Esophagus (tissue), 2 donors: ENCODE data around the gene ULK4. TPM values are rescaled to one million over a fixed set of nuclear protein-coding genes. Genes with fewer than 3 reads are reported as not detected.
"Not testable (repeated sequence)": the region's sequence is repeated elsewhere in the genome, so short reads cannot be mapped to it uniquely, and the experiment has no call there.

Experiments
- H3K27ac ChIP-seq, 2 donors: one replicate each; pipeline ENCODE4 v1.5.1; 2013; ENCODE audit warnings: low read depth in 2 of 2, mild to moderate bottlenecking in 2 of 2, inconsistent platforms in 1 of 2, low read length in 1 of 2, moderate library complexity in 1 of 2
- H3K27me3 ChIP-seq, 2 donors: one replicate each; pipeline ENCODE4 v1.6.1; 2013; ENCODE audit warnings: low read length in 2 of 2, control low read depth in 1 of 2, mild to moderate bottlenecking in 1 of 2; ENCODE audit not compliant: insufficient read depth in 2 of 2, control insufficient read depth in 1 of 2
- H3K36me3 ChIP-seq, 2 donors: one replicate each; pipeline ENCODE4 v1.6.1; 2013; ENCODE audit warnings: low read length in 1 of 2; ENCODE audit not compliant: control insufficient read depth in 2 of 2, insufficient read depth in 2 of 2
- H3K4me1 ChIP-seq, 2 donors: one replicate each; pipeline ENCODE4 v1.6.1; 2013; ENCODE audit warnings: low read length in 1 of 2; ENCODE audit not compliant: control insufficient read depth in 2 of 2, insufficient read depth in 2 of 2
- H3K4me3 ChIP-seq, 2 donors: one replicate each; pipeline ENCODE4 v1.5.1; 2013; ENCODE audit warnings: low read length in 2 of 2, mild to moderate bottlenecking in 2 of 2, low read depth in 1 of 2, moderate library complexity in 1 of 2
- H3K9me3 ChIP-seq, 2 donors: one replicate each; pipeline ENCODE4 v1.6.1; 2013; ENCODE audit warnings: mild to moderate bottlenecking in 2 of 2, low read depth in 1 of 2, low read length in 1 of 2, moderate library complexity in 1 of 2; ENCODE audit not compliant: control insufficient read depth in 2 of 2, insufficient read depth in 1 of 2
- WGBS, 2 donors: extraction: QIAGEN DNeasy Blood & Tissue Kit; methylation state at CpG; one replicate each; pipeline ENCODE4 v1.1.7; 2013; 5-methylcytosine and 5-hydroxymethylcytosine counted together
- polyA plus RNA-seq, 2 donors: library from polyadenylated mRNA; stranded (reverse); fragments of 200-250 nt; gene quantifications; one replicate each; pipeline ENCODE4 v1.2.3, GENCODE V29; 2013
- donor health status: healthy with polysubstance abuse.
- donor health status: Bipolar disorder and iron deficiency.

ULK4 gene
- polyA plus RNA-seq, 2 donors: 1.1 to 1.3 TPM

GRCh38 chr3:41418961-41419691, 542.8 kb downstream of the ULK4 start:
- Histone ChIP-seq H3K36me3 (no peaks in the 10 kb centered on the region), H3K9me3 (no peaks in the 10 kb centered on the region), H3K27ac (no peak overlapping the region), H3K4me3 (no peak overlapping the region), H3K27me3 (no peaks in the 10 kb centered on the region), H3K4me1 (no peaks in the 10 kb centered on the region)
- WGBS, 2 donors: 64 to 75% methylated on average over 7 of the region's 7 CpGs

DNA sequence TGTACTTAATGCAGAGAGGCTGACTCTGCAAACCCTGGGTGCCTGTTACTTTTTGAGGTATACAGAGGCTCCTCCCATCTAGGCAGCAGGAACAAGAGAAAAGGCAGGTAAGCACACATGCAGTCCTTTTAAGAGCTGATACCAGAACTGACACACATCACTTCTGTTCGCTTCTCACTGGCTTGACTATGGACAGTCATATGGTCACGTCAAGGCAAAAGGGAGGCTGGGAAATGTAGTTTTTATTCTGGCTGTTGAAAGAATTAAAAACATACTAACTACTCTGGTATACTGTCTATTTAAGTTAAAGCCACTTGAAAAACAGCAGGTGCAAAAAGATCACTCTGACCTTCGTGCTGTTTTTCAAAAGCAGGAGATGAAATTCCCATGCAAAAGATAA, 544.3 kb downstream of the ULK4 start:
- WGBS, 2 donors: 71 to 82% methylated on average over 3 of the region's 3 CpGs
- Histone ChIP-seq H3K4me1 (no peaks in the 10 kb centered on the region), H3K9me3 (no peaks in the 10 kb centered on the region), H3K27me3 (no peaks in the 10 kb centered on the region), H3K4me3 (no peak overlapping the region), H3K27ac (no peak overlapping the region), H3K36me3 (no peaks in the 10 kb centered on the region)

GRCh38 chr3:41411065-41411464, 550.8 kb downstream of the ULK4 start:
- no peaks in the 10 kb centered on the region for H3K9me3 ChIP-seq
- 51 to 56% methylated on average over 1 of the region's 1 CpG for WGBS, 2 donors
- no peaks in the 10 kb centered on the region for H3K36me3 ChIP-seq
- no peaks in the 10 kb centered on the region for H3K27me3 ChIP-seq
- no peak overlapping the region for H3K4me3 ChIP-seq
- no peak overlapping the region for H3K27ac ChIP-seq
- H3K4me1 ChIP-seq: no peaks in the 10 kb centered on the region

DNA sequence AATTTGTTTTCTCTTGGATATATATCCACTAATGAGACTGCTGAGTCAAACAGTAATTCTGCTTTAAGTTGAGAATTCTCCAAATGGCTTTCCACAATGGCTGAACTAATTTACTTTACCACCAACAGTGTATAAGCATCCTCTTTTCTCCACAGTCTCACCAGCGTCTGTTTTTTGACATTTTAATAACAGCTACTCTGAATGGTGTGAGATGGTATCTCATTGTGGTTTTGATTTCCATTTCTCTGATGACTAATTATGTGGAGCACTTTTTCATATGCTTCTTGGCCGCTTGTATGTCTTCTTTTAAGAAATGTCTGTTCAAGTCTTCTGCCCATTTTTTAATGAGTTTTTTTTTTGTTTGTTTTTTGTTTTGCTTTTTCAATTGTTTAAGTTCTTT, 556.4 kb downstream of the ULK4 start:
- 82 to 83% methylated on average over 2 of the region's 2 CpGs for WGBS, 2 donors
- H3K4me1 ChIP-seq: no peaks in the 10 kb centered on the region
- no peaks in the 10 kb centered on the region for H3K36me3 ChIP-seq

GRCh38 chr3:41404582-41404981, 557.3 kb downstream of the ULK4 start:
- WGBS, 2 donors: 68 to 71% methylated on average over 1 of the region's 1 CpG
- H3K36me3 ChIP-seq: no peaks in the 10 kb centered on the region
- H3K27ac ChIP-seq: no peak overlapping the region
- no peak overlapping the region for H3K4me3 ChIP-seq
- no peaks in the 10 kb centered on the region for H3K27me3 ChIP-seq
- H3K9me3 ChIP-seq: no peaks in the 10 kb centered on the region
- no peaks in the 10 kb centered on the region for H3K4me1 ChIP-seq

More for the DNA sequence above, 556.4 kb downstream of the ULK4 start:
- H3K9me3 ChIP-seq: no peaks in the 10 kb centered on the region
- no peaks in the 10 kb centered on the region for H3K27me3 ChIP-seq
- no peak overlapping the region for H3K4me3 ChIP-seq
- no peak overlapping the region for H3K27ac ChIP-seq

GRCh38 chr3:41394896-41395295, 567.0 kb downstream of the ULK4 start:
- Histone ChIP-seq H3K27ac (no peak overlapping the region), H3K4me3 (no peak overlapping the region), H3K9me3 (no peaks in the 10 kb centered on the region), H3K4me1 (no peaks in the 10 kb centered on the region), H3K27me3 (no peaks in the 10 kb centered on the region), H3K36me3 (no peaks in the 10 kb centered on the region)
- WGBS, 2 donors: 76 to 81% methylated on average over 1 of the region's 1 CpG

GRCh38 chr3:41370765-41371535, 591.0 kb downstream of the ULK4 start:
- H3K36me3 ChIP-seq, H3K4me1 ChIP-seq, H3K4me3 ChIP-seq, H3K27me3 ChIP-seq, H3K9me3 ChIP-seq, H3K27ac ChIP-seq: not testable (repeated sequence)
- 62 to 68% methylated on average over 11 of the region's 11 CpGs for WGBS, 2 donors

DNA sequence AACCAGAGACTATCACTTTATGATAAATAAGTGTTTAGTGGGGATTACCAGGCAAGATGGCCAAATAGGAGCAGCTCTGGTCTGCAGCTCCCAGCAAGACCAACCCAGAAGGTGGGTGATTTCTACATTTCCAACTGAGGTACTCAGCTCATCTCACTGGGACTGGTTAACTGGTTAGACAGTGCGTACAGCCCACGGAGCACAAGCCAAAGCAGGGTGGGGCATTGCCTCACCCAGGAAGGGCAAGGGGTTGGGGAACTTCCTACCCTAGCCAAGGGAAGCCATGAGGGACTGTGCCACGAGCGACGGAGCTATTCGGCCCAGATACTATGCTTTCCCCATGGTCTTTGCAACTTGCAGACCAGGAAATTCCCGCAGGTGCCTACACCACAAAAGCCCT, 591.6 kb downstream of the ULK4 start:
- Histone ChIP-seq H3K4me1 (no peaks in the 10 kb centered on the region), H3K9me3 (no peaks in the 10 kb centered on the region), H3K27me3 (no peaks in the 10 kb centered on the region), H3K27ac (no peak overlapping the region), H3K36me3 (no peaks in the 10 kb centered on the region), H3K4me3 (no peak overlapping the region)
- 48 to 54% methylated on average over 7 of the region's 7 CpGs for WGBS, 2 donors

DNA sequence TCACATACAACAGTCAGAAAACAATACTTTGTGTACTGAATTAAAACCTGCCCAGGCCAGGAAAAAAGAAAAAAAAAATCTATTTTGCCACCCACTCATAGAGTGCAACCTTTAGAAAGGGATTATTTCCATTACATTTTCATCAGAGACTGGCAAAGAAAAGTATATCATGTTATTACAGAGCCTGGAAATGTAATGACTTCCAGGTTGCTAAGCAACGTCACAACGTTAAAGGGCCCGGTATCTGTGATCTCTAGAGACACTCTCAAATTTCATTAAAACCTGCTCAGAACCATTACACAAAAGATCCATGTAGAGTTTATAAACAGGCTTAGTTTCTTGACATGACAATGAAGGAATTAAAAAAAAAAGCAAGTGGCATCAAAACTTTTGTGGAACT, 592.1 kb downstream of the ULK4 start:
- no peaks in the 10 kb centered on the region for H3K36me3 ChIP-seq
- 11 to 32% methylated on average over 3 of the region's 3 CpGs for WGBS, 2 donors
- H3K9me3 ChIP-seq: no peaks in the 10 kb centered on the region
- no peak overlapping the region for H3K27ac ChIP-seq
- no peaks in the 10 kb centered on the region for H3K27me3 ChIP-seq
- H3K4me3 ChIP-seq: no peak overlapping the region
- H3K4me1 ChIP-seq: no peaks in the 10 kb centered on the region

- no peaks in the 10 kb centered on the region for H3K9me3 ChIP-seq
- peaks cover 3 to 6% of the 10 kb centered on the region in 2 donors for H3K4me1 ChIP-seq
- H3K36me3 ChIP-seq: no peaks in the 10 kb centered on the region
- no peak overlapping the region for H3K27ac ChIP-seq
- no peak overlapping the region for H3K4me3 ChIP-seq
- H3K27me3 ChIP-seq: no peaks in the 10 kb centered on the region
- 55 to 71% methylated on average over 1 of the region's 1 CpG for WGBS, 2 donors
These were observed 595.9 kb downstream of the ULK4 start for GRCh38 chr3:41365973-41366372.
